Measurements from ENCODE around the gene KNDC1.

KNDC1 gene

GRCh38 chr10:133187906-133188681, 28.1 kb downstream of the KNDC1 start:
- H2AFZ ChIP-seq (ENCODE audit: low read length, unreplicated experiment): no peak overlapping the region
- H3K4me1 ChIP-seq (ENCODE audit: control insufficient read depth, insufficient read depth, low read length, unreplicated experiment): no peaks in the 10 kb centered on the region
- H3K36me3 ChIP-seq (ENCODE audit: insufficient read depth, low read length): no peaks in the 10 kb centered on the region
- no peak overlapping the region for H3K4me3 ChIP-seq (ENCODE audit: low read depth, low read length)
- peaks cover 4% of the 10 kb centered on the region; the same call in 1 of the 2 replicates for H3K27me3 ChIP-seq (ENCODE audit: insufficient read depth, low read length)
- no peak overlapping the region for H3K27ac ChIP-seq (ENCODE audit: low read depth, low read length)
- H3K79me2 ChIP-seq (ENCODE audit: control insufficient read depth, insufficient read depth, low read length, unreplicated experiment): no peaks in the 10 kb centered on the region

- H3K4me1 ChIP-seq (ENCODE audit: control insufficient read depth, insufficient read depth, low read length, unreplicated experiment): no peaks in the 10 kb centered on the region
- H3K27me3 ChIP-seq (ENCODE audit: insufficient read depth, low read length): peaks cover 11% of the 10 kb centered on the region; the same call in 1 of the 2 replicates
- H2AFZ ChIP-seq (ENCODE audit: low read length, unreplicated experiment): no peak overlapping the region
- no peaks in the 10 kb centered on the region for H3K36me3 ChIP-seq (ENCODE audit: insufficient read depth, low read length)
- H3K27ac ChIP-seq (ENCODE audit: low read depth, low read length): no peak overlapping the region
- H3K4me3 ChIP-seq (ENCODE audit: low read depth, low read length): no peak overlapping the region
- H3K79me2 ChIP-seq (ENCODE audit: control insufficient read depth, insufficient read depth, low read length, unreplicated experiment): no peaks in the 10 kb centered on the region
Observed at GRCh38 chr10:133189256-133189655, 29.2 kb downstream of the KNDC1 start.

- H3K4me3 ChIP-seq (ENCODE audit: low read depth, low read length): no peak overlapping the region
- H3K36me3 ChIP-seq (ENCODE audit: insufficient read depth, low read length): no peaks in the 10 kb centered on the region
- H3K4me1 ChIP-seq (ENCODE audit: control insufficient read depth, insufficient read depth, low read length, unreplicated experiment): no peaks in the 10 kb centered on the region
- no peak overlapping the region for H3K27ac ChIP-seq (ENCODE audit: low read depth, low read length)
- no peaks in the 10 kb centered on the region for H3K79me2 ChIP-seq (ENCODE audit: control insufficient read depth, insufficient read depth, low read length, unreplicated experiment)
- H3K27me3 ChIP-seq (ENCODE audit: insufficient read depth, low read length): peaks cover 14% of the 10 kb centered on the region; the same call in 1 of the 2 replicates
- no peak overlapping the region for H2AFZ ChIP-seq (ENCODE audit: low read length, unreplicated experiment)
Observed at GRCh38 chr10:133189726-133190125, 29.7 kb downstream of the KNDC1 start.

- H3K27ac ChIP-seq (ENCODE audit: low read depth, low read length): no peak overlapping the region
Observed at GRCh38 chr10:133190225-133190624, 30.2 kb downstream of the KNDC1 start.

GRCh38 chr10:133191651-133192050, 31.6 kb downstream of the KNDC1 start:
- Histone ChIP-seq H2AFZ (ENCODE audit: low read length, unreplicated experiment) (no peak overlapping the region), H3K27me3 (ENCODE audit: insufficient read depth, low read length) (peaks cover 15% of the 10 kb centered on the region; the same call in 1 of the 2 replicates), H3K36me3 (ENCODE audit: insufficient read depth, low read length) (no peaks in the 10 kb centered on the region), H3K4me3 (ENCODE audit: low read depth, low read length) (no peak overlapping the region), H3K4me1 (ENCODE audit: control insufficient read depth, insufficient read depth, low read length, unreplicated experiment) (no peaks in the 10 kb centered on the region), H3K27ac (ENCODE audit: low read depth, low read length) (no peak overlapping the region), H3K79me2 (ENCODE audit: control insufficient read depth, insufficient read depth, low read length, unreplicated experiment) (no peaks in the 10 kb centered on the region)

More at GRCh38 chr10:133190225-133190624, 30.2 kb downstream of the KNDC1 start:
- H3K4me1 ChIP-seq (ENCODE audit: control insufficient read depth, insufficient read depth, low read length, unreplicated experiment): no peaks in the 10 kb centered on the region
- H3K79me2 ChIP-seq (ENCODE audit: control insufficient read depth, insufficient read depth, low read length, unreplicated experiment): no peaks in the 10 kb centered on the region
- H3K36me3 ChIP-seq (ENCODE audit: insufficient read depth, low read length): no peaks in the 10 kb centered on the region
- H3K27me3 ChIP-seq (ENCODE audit: insufficient read depth, low read length): peaks cover 15% of the 10 kb centered on the region; the same call in 1 of the 2 replicates
- no peak overlapping the region for H2AFZ ChIP-seq (ENCODE audit: low read length, unreplicated experiment)
- H3K4me3 ChIP-seq (ENCODE audit: low read depth, low read length): no peak overlapping the region

GRCh38 chr10:133194151-133194550, 34.1 kb downstream of the KNDC1 start:
- H2AFZ ChIP-seq (ENCODE audit: low read length, unreplicated experiment): no peak overlapping the region
- no peaks in the 10 kb centered on the region for H3K36me3 ChIP-seq (ENCODE audit: insufficient read depth, low read length)
- no peak overlapping the region for H3K27ac ChIP-seq (ENCODE audit: low read depth, low read length)
- H3K4me3 ChIP-seq (ENCODE audit: low read depth, low read length): no peak overlapping the region
- no peaks in the 10 kb centered on the region for H3K4me1 ChIP-seq (ENCODE audit: control insufficient read depth, insufficient read depth, low read length, unreplicated experiment)
- no peaks in the 10 kb centered on the region for H3K79me2 ChIP-seq (ENCODE audit: control insufficient read depth, insufficient read depth, low read length, unreplicated experiment)
- H3K27me3 ChIP-seq (ENCODE audit: insufficient read depth, low read length): peaks cover 15% of the 10 kb centered on the region; the same call in 1 of the 2 replicates

GRCh38 chr10:133195096-133195495, 35.1 kb downstream of the KNDC1 start:
- Histone ChIP-seq H3K36me3 (ENCODE audit: insufficient read depth, low read length) (no peaks in the 10 kb centered on the region), H3K4me3 (ENCODE audit: low read depth, low read length) (no peak overlapping the region), H2AFZ (ENCODE audit: low read length, unreplicated experiment) (no peak overlapping the region), H3K27me3 (ENCODE audit: insufficient read depth, low read length) (peaks cover 15% of the 10 kb centered on the region; the same call in 1 of the 2 replicates), H3K27ac (ENCODE audit: low read depth, low read length) (no peak overlapping the region), H3K4me1 (ENCODE audit: control insufficient read depth, insufficient read depth, low read length, unreplicated experiment) (no peaks in the 10 kb centered on the region), H3K79me2 (ENCODE audit: control insufficient read depth, insufficient read depth, low read length, unreplicated experiment) (no peaks in the 10 kb centered on the region)

GRCh38 chr10:133195611-133196010, 35.6 kb downstream of the KNDC1 start:
- Histone ChIP-seq H3K4me1 (ENCODE audit: control insufficient read depth, insufficient read depth, low read length, unreplicated experiment) (no peaks in the 10 kb centered on the region), H3K4me3 (ENCODE audit: low read depth, low read length) (no peak overlapping the region), H3K27me3 (ENCODE audit: insufficient read depth, low read length) (peaks cover 15% of the 10 kb centered on the region; the same call in 1 of the 2 replicates), H3K79me2 (ENCODE audit: control insufficient read depth, insufficient read depth, low read length, unreplicated experiment) (no peaks in the 10 kb centered on the region), H3K36me3 (ENCODE audit: insufficient read depth, low read length) (no peaks in the 10 kb centered on the region), H3K27ac (ENCODE audit: low read depth, low read length) (no peak overlapping the region), H2AFZ (ENCODE audit: low read length, unreplicated experiment) (no peak overlapping the region)

- H3K27me3 ChIP-seq (ENCODE audit: insufficient read depth, low read length): peaks cover 15% of the 10 kb centered on the region; the same call in 1 of the 2 replicates
Observed at GRCh38 chr10:133196221-133196915, 36.3 kb downstream of the KNDC1 start.

GRCh38 chr10:133196936-133197758, 37.1 kb downstream of the KNDC1 start:
- Histone ChIP-seq H3K27me3 (ENCODE audit: insufficient read depth, low read length) (peaks cover 11% of the 10 kb centered on the region; the same call in 1 of the 2 replicates), H3K79me2 (ENCODE audit: control insufficient read depth, insufficient read depth, low read length, unreplicated experiment) (no peaks in the 10 kb centered on the region), H3K4me3 (ENCODE audit: low read depth, low read length) (no peak overlapping the region), H3K27ac (ENCODE audit: low read depth, low read length) (no peak overlapping the region), H2AFZ (ENCODE audit: low read length, unreplicated experiment) (no peak overlapping the region), H3K4me1 (ENCODE audit: control insufficient read depth, insufficient read depth, low read length, unreplicated experiment) (no peaks in the 10 kb centered on the region), H3K36me3 (ENCODE audit: insufficient read depth, low read length) (no peaks in the 10 kb centered on the region)

More at GRCh38 chr10:133196221-133196915, 36.3 kb downstream of the KNDC1 start:
- no peak overlapping the region for H3K27ac ChIP-seq (ENCODE audit: low read depth, low read length)
- H3K4me3 ChIP-seq (ENCODE audit: low read depth, low read length): no peak overlapping the region
- H3K79me2 ChIP-seq (ENCODE audit: control insufficient read depth, insufficient read depth, low read length, unreplicated experiment): no peaks in the 10 kb centered on the region
- H3K36me3 ChIP-seq (ENCODE audit: insufficient read depth, low read length): no peaks in the 10 kb centered on the region
- H3K4me1 ChIP-seq (ENCODE audit: control insufficient read depth, insufficient read depth, low read length, unreplicated experiment): no peaks in the 10 kb centered on the region
- H2AFZ ChIP-seq (ENCODE audit: low read length, unreplicated experiment): no peak overlapping the region
